Lower leg skin (tissue), 4 donors: ENCODE results near the gene PKDCC. TPM values are rescaled to one million over a fixed set of nuclear protein-coding genes. Genes with fewer than 3 reads are reported as not detected.

Source experiments
- DNase-seq, 2 donors: peaks; one replicate each; pipeline ENCODE4 v3.0.0-alpha.2; 2019; ENCODE audit warnings: low spot score in 2 of 2
- H3K4me3 ChIP-seq: fragments of 200-600 bp; sonication (generic); 2 replicates; pipeline ENCODE4 v1.5.1; 2017; ENCODE audit warnings: mild to moderate bottlenecking, low read depth; ENCODE audit not compliant: poor library complexity, severe bottlenecking
- POLR2A ChIP-seq, 2 donors: fragments of 450-650 bp; IDR thresholded peaks; one replicate each; pipeline ENCODE4 v1.6.1; 2016 to 2017; ENCODE audit warnings: antibody characterized with exemption in 2 of 2, mild to moderate bottlenecking in 1 of 2, moderate library complexity in 1 of 2
- WGBS, 2 donors: methylation state at CpG; one replicate each; pipeline ENCODE4 v1.1.5; 2018; 5-methylcytosine and 5-hydroxymethylcytosine counted together
- intact Hi-C: fragments of 100-400 bp; cut with DNase I; formaldehyde crosslinking; loops from one replicate; pipeline ENCODE4 v1.15.0; 2023; ENCODE audit warnings: low total_unique reads
- total RNA-seq, 4 donors: library from RNA; depleted of rRNA; stranded (reverse); fragments of >200 nt; gene quantifications; one replicate each; pipeline ENCODE4 v1.1.0, GENCODE V29; 2016
- TF ChIP-seq, protein P1 (sequence below), 3 donors: fragments of 450-650 bp; IDR thresholded peaks; one replicate each; pipeline ENCODE4 v1.5.1; 2016; ENCODE audit warnings: antibody characterized with exemption in 3 of 3, mild to moderate bottlenecking in 3 of 3, moderate library complexity in 2 of 3

Gene PKDCC
- total RNA-seq, 4 donors from 2014 or later, result 4.0 to 13.3 (median 6.2) TPM

- intact Hi-C loops, result loop anchor here (5.0 to 10.0 kb wide), 2 partner anchors 138 to 236 kb away; no protein-coding TSS in a partner anchor
- WGBS, 2 donors, result 44 to 52% methylated on average over 9 of the region's 9 CpGs
- TF ChIP-seq, protein P1, sequence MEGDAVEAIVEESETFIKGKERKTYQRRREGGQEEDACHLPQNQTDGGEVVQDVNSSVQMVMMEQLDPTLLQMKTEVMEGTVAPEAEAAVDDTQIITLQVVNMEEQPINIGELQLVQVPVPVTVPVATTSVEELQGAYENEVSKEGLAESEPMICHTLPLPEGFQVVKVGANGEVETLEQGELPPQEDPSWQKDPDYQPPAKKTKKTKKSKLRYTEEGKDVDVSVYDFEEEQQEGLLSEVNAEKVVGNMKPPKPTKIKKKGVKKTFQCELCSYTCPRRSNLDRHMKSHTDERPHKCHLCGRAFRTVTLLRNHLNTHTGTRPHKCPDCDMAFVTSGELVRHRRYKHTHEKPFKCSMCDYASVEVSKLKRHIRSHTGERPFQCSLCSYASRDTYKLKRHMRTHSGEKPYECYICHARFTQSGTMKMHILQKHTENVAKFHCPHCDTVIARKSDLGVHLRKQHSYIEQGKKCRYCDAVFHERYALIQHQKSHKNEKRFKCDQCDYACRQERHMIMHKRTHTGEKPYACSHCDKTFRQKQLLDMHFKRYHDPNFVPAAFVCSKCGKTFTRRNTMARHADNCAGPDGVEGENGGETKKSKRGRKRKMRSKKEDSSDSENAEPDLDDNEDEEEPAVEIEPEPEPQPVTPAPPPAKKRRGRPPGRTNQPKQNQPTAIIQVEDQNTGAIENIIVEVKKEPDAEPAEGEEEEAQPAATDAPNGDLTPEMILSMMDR (IDR thresholded peaks at IDR 0.05), result no peak
- TF ChIP-seq POLR2A (IDR thresholded peaks at IDR 0.05), result no peak
- no peak overlapping the region for H3K4me3 ChIP-seq
- no peak for DNase-seq
Measured at GRCh38 chr2:42098571-42099437, 51.0 kb downstream of the PKDCC start.

DNA sequence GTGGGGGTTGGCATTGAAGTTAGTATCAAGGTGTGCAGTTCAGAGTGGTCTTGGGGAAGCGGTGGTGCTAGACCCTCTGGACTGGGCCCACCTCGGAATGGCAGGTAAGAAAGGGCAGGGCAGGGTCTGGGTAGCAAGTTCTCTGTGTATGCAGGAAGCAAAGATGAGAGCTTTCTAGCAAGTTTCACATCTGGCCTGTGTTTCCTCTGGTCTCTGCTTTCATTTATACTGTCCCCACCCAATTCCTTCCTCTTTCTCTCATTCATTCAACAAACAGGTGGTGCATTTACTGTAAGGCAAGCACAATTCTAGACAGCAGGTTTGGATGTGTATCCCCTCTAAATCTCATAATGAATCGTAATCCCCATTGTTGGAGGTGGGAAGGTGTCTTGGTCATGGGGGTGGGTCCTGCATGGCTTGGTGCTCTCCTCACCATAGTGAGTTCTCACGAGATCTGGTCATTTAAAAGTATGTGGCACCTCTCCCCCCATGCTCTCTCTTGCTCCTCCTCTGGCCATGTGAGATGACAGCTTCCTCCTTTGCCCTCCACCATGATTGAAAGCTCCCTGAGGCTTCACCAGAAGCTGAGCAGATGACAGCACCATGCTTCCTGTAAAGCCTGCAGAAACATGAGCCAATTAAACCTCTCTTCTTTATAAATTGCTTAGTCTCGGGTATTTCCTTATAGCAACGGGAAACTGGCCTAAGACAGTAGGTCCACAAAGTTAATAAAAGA lies 51.8 kb downstream of the PKDCC start:
- no peak for DNase-seq
- no peak overlapping the region for H3K4me3 ChIP-seq
- intact Hi-C loops, result loop anchor here (5.0 to 10.0 kb wide), 2 partner anchors 138 to 235 kb away; no protein-coding TSS in a partner anchor
- TF ChIP-seq, protein P1 (IDR thresholded peaks at IDR 0.05), result no peak
- no peak for TF ChIP-seq POLR2A (IDR thresholded peaks at IDR 0.05)
- WGBS, 2 donors, result 90 to 91% methylated on average over 6 of the region's 6 CpGs

- WGBS, 2 donors, result 89 to 97% methylated on average over 13 to 20 of the region's 20 CpGs
- TF ChIP-seq, protein P1 (IDR thresholded peaks at IDR 0.05), result no peak
- TF ChIP-seq POLR2A (IDR thresholded peaks at IDR 0.05), result no peak
- intact Hi-C loops, result no loop called here
- DNase-seq, result no peak
- H3K4me3 ChIP-seq, result no peak overlapping the region
Measured at GRCh38 chr2:42100683-42101205, 52.9 kb downstream of the PKDCC start.

GRCh38 chr2:42101206-42102023 lies 53.6 kb downstream of the PKDCC start:
- WGBS, 2 donors, result 11 to 24% methylated on average over 31 to 49 of the region's 77 CpGs
- intact Hi-C loops, result no loop called here
- peak in 1 of 2 donors; percentile 92 for DNase-seq

More at GRCh38 chr2:42101206-42102023, 53.6 kb downstream of the PKDCC start:
- no peak overlapping the region for H3K4me3 ChIP-seq
- TF ChIP-seq, protein P1 (IDR thresholded peaks at IDR 0.05), result no peak
- no peak for TF ChIP-seq POLR2A (IDR thresholded peaks at IDR 0.05)
